HG02623 (cell line): Measurements from ENCODE around the gene ADGRL2.

ENCODE experiments used
- ATAC-seq: cut with Tn5 transposase; IDR thresholded peaks from one replicate; pipeline ENCODE4 v1.9.1; 2021; ENCODE audit warnings: moderate library complexity; ENCODE audit not compliant: unreplicated experiment

The ADGRL2 gene

GRCh38 chr1:81899214-81899821, 98.6 kb downstream of the ADGRL2 start:
- ATAC-seq = no peak

- no peak for ATAC-seq
Measured at GRCh38 chr1:81907575-81907974, 106.8 kb downstream of the ADGRL2 start.

- ATAC-seq = no peak
Measured at GRCh38 chr1:81912383-81912782, 111.6 kb downstream of the ADGRL2 start.

GRCh38 chr1:81915937-81916336, 115.2 kb downstream of the ADGRL2 start:
- no peak for ATAC-seq

- no peak for ATAC-seq
Measured at GRCh38 chr1:81920245-81920740, 119.6 kb downstream of the ADGRL2 start.

- ATAC-seq = no peak
Measured at GRCh38 chr1:81920886-81921285, 120.2 kb downstream of the ADGRL2 start.

- ATAC-seq = no peak
Measured at GRCh38 chr1:81921344-81921743, 120.6 kb downstream of the ADGRL2 start.

GRCh38 chr1:81921851-81922462, 121.2 kb downstream of the ADGRL2 start:
- ATAC-seq = no peak

- ATAC-seq = no peak
Measured at GRCh38 chr1:81922955-81923354, 122.2 kb downstream of the ADGRL2 start.

GRCh38 chr1:81929106-81929505, 128.4 kb downstream of the ADGRL2 start:
- ATAC-seq = no peak

GRCh38 chr1:81936853-81937252, 136.1 kb downstream of the ADGRL2 start:
- no peak for ATAC-seq

GRCh38 chr1:81937791-81938450, 137.2 kb downstream of the ADGRL2 start:
- no peak for ATAC-seq

GRCh38 chr1:81948495-81948894, 147.8 kb downstream of the ADGRL2 start:
- no peak for ATAC-seq

- ATAC-seq = no peak
Measured at GRCh38 chr1:81949421-81949820, 148.7 kb downstream of the ADGRL2 start.

GRCh38 chr1:81950037-81950436, 149.3 kb downstream of the ADGRL2 start:
- no peak for ATAC-seq

- no peak for ATAC-seq
Measured at GRCh38 chr1:81950591-81951244, 150.0 kb downstream of the ADGRL2 start.

GRCh38 chr1:81954534-81955020, 153.8 kb downstream of the ADGRL2 start:
- ATAC-seq = no peak

GRCh38 chr1:81967951-81968350, 167.2 kb downstream of the ADGRL2 start:
- no peak for ATAC-seq

- ATAC-seq = no peak
Measured at GRCh38 chr1:81970416-81970815, 169.7 kb downstream of the ADGRL2 start.

GRCh38 chr1:81974222-81974841, 173.6 kb downstream of the ADGRL2 start:
- ATAC-seq = no peak
